ENCODE measurements around the gene PLCB4.

- TF ChIP-seq CTCF (IDR thresholded peaks at IDR 0.05) = no peak
- TF ChIP-seq EZH2 (IDR thresholded peaks at IDR 0.05) = no peak
Observed at GRCh38 chr20:9117548-9117947, 48.7 kb downstream of the PLCB4 start.
